ENCODE measurements around the gene HEBP2.

DNA sequence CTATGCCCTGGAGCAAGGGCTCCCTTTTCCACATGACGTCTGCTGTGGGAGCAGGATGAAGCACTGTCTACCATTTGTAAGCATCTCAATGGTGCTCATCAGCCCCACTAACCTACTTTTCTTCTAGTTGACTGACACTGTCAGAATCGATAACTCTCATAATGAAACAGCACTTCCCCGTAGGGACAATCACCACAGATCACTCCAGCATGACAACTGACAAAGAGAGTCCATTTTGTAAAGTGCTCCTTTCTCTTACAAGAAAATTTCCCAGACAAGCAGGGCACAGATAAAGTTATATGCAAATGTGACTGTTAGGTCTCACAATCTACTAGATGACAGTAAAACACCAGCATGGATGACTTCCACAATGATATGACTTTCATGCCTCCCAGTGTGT, 46.4 kb downstream of the HEBP2 start:
- TF ChIP-seq, protein P1, sequence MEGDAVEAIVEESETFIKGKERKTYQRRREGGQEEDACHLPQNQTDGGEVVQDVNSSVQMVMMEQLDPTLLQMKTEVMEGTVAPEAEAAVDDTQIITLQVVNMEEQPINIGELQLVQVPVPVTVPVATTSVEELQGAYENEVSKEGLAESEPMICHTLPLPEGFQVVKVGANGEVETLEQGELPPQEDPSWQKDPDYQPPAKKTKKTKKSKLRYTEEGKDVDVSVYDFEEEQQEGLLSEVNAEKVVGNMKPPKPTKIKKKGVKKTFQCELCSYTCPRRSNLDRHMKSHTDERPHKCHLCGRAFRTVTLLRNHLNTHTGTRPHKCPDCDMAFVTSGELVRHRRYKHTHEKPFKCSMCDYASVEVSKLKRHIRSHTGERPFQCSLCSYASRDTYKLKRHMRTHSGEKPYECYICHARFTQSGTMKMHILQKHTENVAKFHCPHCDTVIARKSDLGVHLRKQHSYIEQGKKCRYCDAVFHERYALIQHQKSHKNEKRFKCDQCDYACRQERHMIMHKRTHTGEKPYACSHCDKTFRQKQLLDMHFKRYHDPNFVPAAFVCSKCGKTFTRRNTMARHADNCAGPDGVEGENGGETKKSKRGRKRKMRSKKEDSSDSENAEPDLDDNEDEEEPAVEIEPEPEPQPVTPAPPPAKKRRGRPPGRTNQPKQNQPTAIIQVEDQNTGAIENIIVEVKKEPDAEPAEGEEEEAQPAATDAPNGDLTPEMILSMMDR (IDR thresholded peaks at IDR 0.05) = no peak
- TF ChIP-seq POLR2A (IDR thresholded peaks at IDR 0.05) = no peak

Measured in thyroid gland (tissue), 4 donors.